NCI-H1105 treated with DMSO at 0.1 percent for 48 hours (cell line): ENCODE measurements around the gene YWHAQ.

Source experiments
- DNase-seq: peaks from one replicate; lab custom pipeline; 2025; lab: John Stamatoyannopoulos, UW

YWHAQ gene

DNA sequence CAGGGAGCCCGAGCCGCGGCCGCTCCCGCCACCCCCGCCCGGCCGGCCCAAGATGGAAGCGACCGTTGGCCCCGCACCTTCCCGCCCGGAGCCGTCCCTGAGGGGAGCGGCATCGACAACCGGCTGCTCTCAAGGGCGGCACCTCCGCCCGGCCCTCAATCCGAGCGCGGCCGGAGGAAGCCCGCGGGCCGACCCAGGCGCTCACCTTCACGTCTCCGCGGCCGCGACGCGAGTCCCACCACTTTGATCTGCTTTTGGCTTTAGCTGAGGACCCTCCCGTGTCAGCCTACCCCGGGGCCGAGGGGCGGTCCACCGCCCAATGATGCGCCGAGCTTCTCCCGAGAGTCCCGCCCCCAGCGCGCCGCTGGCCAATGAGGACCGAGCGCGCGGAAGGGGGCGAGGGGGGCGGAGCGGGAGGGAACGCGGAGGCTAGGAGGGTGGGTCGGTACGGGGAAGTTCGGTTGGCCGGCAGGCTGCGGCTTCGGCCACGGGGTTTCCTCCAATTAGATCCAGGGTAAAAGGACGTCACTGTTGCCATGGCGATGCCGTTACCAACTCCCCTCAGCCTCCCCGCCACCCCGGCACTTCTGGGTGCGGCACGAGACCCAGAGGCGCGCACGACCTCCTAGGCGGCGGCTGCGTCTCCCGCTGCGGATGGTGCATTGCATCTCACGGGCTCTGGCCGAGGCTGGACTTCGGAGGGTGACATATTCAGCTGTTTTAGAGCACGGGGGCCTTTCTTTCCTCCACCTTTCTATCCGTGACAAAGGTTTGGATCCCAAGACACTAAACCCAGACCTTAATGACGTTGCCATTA is at the start of gene YWHAQ:
YWHAQ (minus strand) TSS at position 262 of the 817 bp plus-strand sequence. CDS start 545 bp downstream, outside the sequence.
- peak; percentile 96 for DNase-seq

DNA sequence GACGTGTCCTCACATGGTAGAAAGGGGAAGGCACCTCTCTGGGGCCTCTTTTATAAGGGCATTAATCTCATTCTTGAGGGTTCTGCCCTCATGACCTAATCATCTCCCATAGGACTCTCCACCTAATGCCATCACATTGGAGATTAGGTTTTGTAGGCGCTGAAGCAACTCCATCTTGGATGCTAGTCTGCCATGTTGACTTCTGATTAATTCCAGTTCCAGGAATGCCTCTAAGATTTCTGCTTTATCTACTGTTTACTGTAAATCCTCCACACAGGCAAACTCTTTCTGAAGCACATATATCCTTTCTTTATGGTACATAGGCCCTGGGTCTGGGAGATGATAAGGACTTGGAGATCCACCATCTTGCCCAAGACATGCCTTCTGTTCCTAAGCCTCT is 49.3 kb upstream of the YWHAQ start:
- no peak for DNase-seq

DNA sequence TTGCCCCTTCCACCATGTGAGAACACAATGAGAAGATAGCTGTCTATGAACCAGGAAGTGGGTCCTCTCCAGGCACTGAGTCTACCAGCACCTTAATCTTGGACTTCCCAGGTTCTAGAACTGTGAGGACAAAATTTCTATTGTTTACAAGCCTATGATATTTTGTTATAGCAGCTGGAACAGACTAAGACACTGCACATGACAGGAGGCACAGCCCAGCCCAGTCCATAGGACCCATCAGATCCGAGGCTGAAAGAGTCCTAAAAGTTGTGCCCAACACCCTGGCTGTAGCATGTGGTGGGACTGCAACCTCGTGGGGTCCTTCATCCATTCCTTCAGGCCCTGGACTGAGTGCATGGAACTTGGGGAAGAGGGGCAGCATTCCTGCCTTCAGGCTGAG is 48.4 kb upstream of the YWHAQ start:
- no peak for DNase-seq

DNA sequence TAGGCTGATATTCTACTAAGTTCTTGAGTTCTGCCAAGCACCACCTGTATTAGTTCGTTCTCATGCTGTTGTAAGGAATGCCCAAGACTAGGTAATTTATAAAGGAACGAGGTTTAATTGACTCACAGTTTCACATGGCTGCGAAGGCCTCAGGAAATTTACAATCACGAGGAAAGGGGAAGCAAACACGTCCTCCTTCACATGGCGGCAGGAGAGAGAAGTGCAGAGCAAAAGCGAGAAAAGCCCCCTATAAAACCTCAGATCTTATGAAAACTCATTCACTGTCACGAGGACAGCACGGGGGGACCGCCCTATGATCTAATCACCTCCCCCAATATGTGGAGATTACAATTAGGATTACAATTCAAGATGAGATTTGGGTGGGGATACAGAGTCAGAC is 47.7 kb upstream of the YWHAQ start:
- no peak for DNase-seq

DNA sequence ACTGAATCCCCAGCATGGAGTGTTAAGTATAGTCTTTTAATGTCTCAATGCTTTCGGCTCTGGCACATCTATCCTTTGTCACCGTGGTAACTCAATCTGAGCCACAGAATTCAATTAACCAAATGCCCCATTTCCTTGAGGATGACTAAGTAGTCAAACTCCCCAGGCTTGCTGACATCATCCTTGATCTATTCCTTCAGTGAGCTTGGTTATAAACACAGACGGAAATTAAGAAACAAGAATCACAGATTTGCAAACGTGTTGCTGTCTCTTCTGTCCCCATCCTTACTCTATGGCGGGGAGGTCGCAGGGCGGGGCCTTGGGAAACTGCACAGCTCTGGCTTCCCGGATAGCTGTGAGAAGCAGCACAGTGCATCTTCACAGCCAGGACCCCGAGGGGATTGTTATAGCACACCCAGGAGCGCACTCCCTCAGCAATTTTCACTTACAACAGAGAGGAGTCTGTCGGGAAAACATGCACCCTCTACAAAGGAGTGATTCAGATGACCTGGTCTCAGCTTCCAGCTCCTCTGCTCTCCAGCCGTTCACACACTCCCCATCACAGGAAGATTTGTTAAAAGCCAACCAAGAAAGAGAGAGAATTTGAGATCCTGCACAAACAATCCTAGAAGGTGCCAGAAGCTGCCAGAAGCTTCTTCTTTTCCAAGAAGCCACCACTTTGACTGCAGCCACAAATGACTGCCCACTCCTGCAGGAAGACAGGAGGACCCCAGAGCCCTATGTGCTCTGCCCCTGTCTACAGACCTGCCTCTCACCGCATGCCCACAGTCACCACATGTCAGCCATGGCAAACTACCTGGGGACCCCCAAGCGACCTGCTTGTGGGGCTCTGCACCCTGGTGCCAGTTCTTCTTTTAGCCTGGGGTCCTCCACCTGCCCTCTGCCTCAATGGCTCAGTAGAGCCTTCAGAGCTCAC is 44.9 kb upstream of the YWHAQ start:
- DNase-seq: no peak

DNA sequence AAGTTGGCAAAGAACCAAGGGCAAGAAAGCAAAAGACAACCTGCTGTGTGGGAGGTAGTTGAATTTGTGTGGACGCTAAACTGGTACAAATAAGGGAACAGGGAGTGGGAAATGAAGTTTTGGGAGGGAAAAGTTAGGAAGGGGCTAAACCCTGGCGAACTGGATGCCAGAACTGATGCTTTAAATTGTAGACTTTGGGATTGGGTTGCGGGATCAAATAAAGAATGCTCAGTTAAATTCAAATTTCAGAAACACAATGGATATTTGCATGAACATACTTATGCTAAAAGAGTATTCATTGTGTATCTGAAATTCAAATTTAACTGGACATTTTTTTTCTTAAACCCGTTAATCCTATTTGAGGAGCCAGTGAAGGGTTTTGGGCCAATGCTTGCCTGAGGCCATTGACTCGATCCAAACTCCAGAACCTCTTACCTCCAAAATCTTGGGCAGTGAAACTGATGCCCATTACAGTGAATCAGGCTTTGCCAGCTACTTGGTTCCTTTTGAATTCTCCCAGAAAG is 44.2 kb upstream of the YWHAQ start:
- DNase-seq: no peak

DNA sequence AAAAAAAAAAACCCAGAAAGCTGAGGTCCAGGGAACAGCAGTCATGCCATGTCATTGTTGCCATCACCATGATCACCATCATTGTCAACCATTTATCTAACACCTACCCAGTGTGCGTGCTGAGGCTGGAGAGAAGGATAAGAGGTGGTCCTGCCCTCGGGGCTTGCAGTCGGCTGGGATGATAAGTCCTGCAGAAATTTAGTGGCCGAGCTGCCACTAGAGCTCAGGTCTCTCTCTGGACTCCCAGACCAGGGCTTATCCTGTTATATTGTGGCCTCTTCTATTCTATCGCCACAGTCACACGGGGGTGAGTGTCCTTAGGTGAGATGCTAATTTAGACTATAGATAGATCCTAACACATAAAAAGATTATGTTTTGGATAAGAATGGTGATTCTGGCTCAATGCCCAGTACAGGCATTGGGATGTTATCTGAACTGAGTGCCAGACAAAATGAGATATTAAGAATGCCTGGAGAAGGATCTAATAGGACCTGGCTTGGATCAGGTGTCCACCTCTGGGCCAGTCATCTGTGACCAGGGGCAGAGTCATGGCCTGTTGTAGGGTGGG is 43.2 kb upstream of the YWHAQ start:
- DNase-seq: no peak

DNA sequence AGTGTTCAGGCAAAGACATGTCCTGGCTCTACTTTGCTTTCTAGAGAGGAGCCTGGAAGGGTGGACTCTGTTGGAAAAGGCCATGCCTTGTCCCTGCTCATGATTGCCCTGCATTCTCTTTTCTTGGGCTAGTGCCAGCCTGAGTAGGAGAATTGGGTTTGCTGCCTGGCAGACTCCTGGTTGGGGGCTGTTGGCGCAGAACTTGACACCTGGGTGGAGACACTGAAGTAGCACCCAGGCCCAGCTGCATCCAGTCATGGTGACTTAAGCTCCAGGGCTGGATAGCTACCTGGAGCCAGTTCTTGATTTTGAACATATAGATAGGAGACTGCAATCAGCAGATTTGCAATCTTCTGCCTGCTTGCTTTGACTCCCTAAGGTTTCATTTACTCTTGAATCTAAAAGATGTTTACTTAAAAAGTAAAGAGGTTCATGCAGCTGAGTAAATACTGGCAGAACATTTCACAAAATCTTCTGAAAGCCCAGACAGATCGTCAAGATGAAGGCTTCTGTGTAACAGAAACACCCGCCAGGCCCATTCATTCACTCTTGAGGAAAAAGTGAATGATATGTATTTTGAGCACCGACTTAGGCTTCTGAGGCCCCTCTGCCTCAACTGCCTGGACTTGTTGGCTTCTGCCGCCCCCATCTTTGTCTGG is 38.0 kb upstream of the YWHAQ start:
- peak; percentile 85 for DNase-seq

DNA sequence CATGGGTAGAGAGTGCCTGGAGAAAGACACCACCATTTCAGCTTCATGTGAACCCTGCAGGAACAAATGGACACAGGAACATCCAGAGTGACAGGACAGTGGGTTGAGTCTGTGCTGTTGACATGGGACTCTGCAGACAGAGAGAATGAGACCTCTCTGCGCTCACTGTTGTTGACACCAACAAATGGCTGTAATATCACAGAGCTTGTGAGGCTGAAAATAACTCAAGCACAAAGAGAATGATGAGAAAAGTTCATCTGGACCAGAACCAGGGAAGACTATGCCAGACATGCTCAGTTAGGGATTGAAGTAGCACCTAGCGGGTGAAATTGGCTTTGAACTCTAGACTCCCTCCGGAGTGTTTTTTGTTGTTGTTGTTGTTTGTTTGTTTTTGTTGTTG is 37.0 kb upstream of the YWHAQ start:
- no peak for DNase-seq

DNA sequence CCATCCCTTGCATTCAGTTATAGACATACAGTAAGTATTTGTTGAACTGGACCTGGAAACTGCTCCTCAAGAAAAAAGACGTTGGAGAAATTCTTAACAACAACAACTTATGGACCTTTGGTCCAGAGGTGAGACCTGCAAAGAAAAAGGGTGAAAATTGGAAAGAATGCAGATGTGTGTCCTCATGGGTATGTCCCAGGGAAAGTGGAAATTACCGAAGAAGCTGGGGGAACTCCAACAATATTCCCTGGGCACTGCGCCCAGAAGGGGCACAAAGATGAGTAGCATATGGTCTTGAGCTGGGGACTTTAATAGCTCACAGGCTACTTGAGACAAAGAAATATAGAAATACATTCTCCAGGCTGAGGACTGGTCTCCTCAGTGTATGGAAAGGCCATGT is 35.5 kb upstream of the YWHAQ start:
- DNase-seq: no peak

DNA sequence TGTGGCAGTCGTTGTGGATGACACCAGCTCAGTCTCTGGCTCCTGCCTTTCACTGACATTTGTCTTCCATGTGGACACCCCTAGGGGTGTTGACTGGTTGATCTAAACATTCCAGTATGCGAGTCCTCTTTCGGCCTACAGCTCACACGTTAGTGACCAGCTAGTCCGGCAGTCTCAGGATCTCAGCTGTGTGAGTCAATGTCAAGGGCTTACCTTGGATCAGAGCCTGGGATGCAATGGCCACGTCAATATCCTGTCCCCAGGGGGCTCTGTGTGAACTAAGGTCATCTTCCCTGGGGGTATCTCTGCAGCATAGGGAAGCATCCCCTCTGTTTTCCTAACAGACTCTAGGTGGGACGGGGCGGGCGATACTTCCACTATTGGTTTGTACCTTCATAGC is 35.1 kb upstream of the YWHAQ start:
- DNase-seq: no peak

DNA sequence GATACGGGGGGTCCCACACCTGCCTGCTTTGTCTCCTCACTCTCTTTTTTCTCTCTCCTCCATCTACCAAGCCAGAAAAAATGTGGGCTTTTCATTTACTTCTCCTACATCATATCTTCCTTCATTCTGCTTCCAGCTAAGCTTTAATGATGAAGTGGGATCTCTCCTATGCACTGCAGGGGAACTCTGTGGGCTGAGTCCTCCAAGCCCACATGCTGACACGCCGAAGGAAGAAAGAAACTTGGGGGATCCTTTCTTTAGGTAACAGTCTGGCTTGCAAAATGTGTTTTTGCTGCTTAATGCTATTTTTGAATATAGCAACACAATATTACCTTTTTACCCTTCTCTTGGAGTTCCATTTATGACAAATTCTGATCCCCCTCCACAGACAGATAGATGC is 33.6 kb upstream of the YWHAQ start:
- no peak for DNase-seq

DNA sequence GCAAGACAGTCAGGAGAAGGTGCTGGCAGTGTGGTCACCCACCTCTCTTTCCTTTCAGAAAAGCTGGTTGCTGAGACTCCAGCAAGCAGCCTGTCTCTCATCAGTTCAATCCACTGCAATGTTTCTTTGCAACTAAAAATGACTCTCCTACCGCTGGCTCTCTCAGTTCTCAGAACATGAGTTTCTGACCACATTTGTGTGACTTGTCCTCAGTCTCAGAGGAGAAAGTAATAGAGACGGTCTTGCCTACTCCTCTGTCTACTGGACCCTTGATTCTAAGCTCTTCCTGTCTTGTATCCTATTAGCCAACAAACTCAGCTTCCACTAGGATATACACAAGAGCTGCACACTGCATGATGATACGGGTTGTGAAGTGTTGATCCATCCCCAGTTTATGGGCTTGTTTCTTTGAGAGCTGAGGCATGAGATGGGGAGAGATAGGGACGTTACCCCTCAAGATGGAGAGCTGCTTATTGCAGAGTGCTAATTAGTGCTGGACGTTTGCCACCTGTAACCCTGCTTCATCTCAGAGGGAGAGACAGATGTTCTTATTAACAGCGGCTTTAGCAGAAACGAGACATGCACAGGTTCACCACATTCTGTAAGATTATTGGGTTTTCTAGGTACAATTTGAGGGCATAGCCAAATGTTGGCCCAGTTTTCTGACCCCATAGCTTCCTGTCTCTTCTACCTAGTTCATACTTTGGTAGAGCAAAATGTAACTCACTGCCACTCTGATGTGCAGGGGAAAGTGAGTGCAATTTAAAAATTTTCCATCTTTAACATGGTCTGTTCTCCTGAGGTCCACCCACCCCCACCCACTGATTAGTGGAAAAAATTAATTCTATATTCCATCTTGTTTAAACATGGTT is 32.4 kb upstream of the YWHAQ start:
- DNase-seq: peak; percentile 86

DNA sequence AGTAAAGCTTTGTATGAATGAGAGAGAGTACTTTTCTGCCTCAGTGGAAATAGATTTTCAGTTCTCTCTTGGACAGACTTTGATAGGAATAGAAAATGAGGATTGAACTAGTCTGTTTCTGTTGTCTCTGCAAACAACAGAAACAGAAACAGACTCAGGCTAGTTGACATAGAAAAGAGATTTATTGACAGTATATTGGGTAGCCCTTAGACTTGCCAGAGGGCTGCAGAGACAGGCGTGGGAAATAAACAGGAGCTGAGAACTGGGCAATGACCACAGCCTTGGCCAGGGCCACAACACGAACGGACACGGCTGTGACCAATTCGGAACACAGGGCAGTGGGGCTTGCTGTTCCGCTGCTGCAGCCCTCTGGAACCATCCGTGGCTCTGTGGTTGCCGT is 30.5 kb upstream of the YWHAQ start:
- no peak for DNase-seq

DNA sequence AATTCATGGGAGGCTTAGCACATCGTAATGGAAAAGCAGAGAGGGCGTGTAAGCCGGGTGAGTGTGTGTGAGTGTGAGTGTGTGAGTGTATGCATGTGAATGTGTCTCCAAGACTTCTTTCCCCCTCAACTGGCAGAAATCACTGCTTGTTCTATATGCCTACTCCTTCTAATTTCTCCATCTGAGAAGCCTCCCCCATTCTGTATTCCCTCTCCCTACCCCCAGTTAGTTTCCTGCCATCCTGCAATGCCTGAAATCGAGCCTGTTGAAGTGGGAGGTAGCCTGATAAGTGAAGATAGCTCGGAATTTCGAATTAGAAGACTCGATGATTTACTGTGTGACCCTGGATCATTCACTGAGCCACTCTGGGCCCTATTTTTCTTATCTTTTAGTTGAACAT is 30.0 kb upstream of the YWHAQ start:
- no peak for DNase-seq

DNA sequence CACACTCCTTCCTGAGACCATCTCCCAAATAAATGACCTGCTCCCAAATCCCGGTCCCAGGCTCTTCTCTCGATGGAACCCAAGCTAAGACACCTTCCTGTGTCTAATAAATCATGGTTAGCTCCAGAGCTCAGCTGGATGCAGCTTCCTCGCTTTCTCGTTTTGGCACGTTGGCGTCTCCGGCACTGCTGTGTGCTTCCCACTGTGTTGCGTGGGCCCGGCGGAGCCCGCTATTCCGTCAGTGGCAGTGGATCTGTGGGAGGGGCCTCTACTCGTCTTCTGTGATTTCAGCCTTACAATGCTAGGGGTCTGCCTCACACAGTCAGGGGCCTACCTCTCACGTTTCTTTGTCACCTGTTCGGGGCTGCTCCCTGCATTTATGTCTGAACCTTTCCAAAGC is 29.4 kb upstream of the YWHAQ start:
- no peak for DNase-seq

DNA sequence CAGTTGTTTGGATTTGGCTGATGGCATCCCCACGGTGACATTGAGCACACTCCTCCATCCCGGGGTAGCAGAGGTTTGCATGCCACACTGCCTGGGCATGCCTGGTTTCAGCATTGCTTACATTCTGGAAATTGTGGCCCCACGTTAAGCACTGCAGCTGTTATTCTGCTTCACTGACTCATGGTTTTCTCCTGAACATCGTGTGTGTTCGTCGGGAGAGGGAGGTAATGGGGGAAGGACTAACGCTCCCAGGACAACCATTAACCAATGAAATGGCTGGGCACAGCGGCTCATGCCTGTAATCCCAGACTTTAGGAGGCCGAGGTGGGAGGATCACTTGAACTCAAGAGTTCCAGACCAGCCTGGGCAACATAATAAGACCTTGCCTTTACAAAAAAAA is 28.2 kb upstream of the YWHAQ start:
- no peak for DNase-seq

DNA sequence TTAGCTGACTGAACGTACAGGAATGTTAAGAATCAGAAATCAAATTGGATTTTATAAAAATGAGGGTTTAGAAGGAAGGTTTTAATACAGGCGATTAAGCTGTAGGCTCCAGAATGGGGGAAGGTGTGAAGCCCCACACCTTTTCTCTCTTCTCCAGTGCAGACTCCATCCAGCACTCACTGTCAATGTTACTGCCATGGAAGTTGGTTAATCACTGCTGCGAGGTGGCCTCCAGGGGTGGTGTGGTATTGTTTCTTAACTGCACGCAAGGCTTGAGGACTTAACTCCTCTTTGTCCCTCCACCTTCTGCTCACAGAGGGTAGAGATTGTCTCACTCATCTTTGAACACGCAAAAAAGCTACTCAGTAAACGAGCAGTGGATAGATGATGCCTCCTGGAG is 26.9 kb upstream of the YWHAQ start:
- no peak for DNase-seq

DNA sequence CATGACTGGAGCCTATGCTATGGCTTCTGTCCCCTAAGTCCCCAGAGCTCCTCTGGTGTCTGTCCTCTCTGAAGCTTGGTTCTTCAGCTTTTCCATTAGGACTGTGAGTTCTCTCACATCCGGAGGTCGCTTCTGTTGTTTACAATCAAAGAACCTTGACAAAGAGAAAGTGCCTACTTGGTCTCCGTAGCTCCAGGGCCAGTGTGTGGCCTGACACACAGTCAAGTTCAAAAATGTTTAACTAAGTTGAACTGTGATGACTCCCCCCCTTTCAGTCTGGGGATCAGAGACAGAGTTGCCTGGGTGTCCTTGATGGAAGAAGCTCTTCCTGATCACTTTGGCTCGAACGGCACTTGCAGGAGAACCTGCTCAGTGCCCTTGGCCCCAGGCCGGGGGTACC is 26.3 kb upstream of the YWHAQ start:
- no peak for DNase-seq

DNA sequence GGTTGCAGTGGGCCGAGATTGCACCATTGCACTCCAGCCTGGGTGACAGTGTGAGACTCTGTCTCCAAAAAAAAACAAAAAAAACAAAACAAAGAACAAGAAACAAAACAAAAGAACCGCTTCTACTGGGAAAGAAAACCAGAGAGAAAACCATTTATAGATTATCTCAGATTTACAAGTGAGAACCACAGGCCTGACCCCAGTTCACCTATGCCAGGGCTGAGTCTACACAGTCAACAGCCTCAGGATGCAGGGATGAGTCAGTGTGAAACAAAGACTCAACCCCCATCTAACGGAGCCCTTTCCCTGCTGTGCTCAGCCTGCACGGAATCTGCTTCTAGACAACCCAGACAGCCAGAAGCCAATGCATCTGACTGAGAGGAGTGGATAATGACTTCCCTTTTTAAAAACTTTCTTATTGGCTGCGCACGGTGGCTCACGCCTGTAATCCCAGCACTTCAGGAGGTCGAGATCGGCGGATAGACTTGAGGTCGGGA is 25.5 kb upstream of the YWHAQ start:
- no peak for DNase-seq
